GM19455 (cell line): Measurements from ENCODE around the gene XYLT2.
A peak's percentile ranks its signal among the peaks of the same experiment; 100 is the strongest.
"Not testable (repeated sequence)": the region's sequence is repeated elsewhere in the genome, so short reads cannot be mapped to it uniquely, and the experiment has no call there.

Experiments
- ATAC-seq: cut with Tn5 transposase; IDR thresholded peaks from one replicate; pipeline ENCODE4 v1.9.1; 2021; ENCODE audit not compliant: unreplicated experiment

XYLT2 gene

DNA sequence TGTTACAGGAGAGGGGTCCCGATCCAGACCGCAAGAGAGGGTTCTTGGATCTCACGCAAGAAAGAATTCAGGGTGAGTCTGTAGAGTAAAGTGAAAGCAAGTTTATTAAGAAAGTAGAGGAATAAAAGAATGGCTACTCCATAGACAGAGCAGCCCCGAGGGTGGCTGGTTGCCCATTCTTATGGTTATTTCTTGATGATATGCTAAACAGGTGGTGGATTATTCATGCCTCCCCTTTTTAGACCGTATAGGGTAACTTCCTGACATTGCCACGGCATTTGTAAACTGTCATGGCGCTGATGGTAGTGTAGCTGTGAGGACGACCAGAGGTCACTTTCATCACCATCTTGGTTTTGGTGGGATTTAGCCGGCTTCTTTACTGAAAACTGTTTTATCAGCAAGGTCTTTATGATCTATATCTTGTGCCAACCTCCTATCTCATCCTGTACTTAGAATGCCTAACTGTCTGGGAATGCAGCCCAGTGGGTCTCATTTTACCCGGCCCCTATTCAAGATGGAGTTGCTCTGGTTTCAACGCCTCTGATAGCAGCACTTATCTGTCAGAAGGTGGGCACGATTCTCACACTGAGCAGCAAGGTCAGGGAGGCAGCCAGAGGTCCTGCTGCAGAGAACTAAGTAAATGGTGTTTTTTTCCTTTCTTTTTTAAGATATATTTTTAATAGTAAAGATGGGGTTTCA is 26.5 kb upstream of the XYLT2 start:
- ATAC-seq: no peak

DNA sequence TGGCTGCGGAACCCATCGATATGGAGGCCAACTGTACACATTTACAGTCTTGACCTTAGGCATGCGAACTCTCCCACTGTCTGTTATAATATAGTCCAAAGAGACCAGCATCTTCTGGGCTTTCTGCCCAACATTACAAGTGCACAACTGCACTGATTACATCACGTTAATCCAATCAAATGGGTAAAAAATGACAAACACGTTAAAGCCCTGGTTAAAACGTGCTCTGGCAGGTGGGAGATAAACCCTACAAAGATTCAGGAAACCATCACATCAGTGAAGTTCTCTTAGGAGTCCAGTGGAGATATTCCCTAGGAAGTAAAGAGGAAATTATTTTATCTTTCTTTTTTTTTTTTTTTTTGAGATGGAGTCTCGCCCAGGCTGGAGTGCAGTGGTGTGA is 23.7 kb upstream of the XYLT2 start:
- no peak for ATAC-seq

DNA sequence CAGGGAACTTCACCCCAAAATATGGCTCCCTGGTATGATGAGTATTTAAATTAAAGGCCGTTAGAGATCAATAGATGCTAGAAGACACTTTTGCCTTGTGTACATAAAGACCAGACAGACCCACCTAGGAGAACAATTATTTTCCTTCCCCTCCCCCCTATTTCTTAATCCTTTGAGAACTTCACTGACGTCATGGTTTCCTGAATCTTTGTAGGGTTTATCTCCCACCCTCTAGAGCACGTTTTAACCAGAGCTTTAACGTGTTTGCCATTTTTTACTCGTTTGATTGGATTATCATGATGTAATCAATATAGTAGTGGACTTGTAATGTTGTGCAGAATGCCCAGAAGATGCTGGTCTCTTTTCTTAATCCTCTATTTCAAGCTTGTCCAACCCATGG is 22.9 kb upstream of the XYLT2 start:
- no peak for ATAC-seq

DNA sequence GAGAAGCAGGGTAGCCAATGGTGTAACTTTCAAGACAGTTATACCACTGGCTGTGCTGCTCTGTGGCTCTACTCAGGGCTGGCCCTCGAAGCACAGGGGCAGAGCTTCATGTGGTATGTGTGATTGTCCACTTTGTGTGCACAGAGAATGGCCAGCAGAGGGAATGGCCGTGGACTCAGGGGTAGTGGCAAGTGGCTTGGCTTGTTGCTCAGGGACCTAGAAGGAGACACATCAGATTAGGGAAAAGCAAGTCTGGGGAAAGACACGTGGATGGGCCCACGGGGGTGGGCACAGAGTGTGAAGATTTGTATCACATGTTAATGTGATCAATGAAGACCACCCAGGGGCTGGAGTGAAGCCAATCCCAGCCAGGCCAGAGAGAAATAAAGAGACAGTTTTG is 20.0 kb upstream of the XYLT2 start:
- ATAC-seq: no peak

DNA sequence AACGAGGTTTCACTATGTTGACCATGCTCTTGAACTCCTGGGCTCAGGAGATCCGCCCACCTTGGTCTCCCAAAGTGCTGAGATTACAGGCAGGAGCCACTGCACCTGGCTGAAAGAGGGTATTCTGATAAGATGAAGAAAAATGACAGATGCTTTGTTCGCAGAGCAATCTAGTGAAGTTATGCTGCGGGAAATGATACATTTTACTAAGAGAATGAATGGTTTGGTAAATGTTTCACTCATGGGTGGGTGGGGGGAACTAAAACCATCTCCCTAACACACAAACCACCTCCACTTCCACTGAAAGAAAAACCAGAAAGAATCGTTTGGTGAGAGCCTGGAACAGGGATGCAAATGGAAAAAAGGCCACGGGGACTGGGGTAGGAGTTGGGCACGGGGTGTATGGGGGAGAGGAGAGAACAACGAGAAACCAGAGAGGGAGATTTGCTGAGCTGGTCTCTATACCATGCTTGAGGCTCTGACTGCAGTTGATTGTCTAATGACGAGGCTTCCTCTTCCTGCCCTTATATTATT is 19.0 kb upstream of the XYLT2 start:
- ATAC-seq: no peak

DNA sequence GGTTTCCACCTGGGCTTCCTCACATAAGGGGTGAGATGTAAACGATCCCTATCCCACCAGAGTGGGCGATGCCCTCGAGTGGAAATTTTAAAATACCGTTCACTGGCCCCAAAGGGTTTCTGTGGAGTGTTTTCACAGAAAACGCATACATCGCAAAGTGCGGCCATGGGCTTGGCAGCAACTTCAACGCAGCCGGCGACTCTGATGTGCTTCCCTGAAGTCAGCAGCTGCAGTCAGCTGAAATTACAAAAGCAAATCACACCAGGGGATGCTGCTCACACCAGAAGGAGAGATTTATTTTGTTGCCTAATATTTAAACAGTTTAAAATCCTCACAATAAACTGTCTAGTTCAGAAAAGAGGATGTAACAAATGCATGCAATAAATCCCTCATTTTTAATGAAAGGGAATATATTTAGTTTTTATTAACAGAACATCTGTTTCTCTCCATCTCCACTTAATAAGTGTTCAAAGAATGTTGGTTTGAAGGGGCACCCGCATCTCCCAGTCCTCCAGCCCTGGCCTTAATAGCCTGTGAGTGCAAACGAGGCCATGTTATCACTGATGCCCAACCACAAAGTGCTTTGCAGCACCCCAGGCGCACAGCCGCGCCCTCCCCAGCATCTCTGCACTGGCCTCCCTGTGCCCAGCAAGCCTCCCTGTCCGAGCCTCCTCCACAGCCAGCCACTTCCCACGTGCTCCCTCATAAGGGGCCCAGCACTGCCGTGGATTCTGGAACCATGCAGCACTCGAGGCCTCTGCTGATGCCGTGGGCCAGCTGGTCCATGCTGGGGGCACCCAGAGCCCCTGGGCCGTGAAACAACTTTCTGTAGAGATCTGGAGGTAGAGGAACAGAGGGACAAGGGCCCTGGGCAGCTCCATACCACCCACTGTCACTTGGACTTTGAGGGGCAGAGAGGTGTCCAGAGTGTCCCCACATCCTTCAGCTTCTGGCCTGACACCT is 17.3 kb upstream of the XYLT2 start:
- ATAC-seq: no peak

DNA sequence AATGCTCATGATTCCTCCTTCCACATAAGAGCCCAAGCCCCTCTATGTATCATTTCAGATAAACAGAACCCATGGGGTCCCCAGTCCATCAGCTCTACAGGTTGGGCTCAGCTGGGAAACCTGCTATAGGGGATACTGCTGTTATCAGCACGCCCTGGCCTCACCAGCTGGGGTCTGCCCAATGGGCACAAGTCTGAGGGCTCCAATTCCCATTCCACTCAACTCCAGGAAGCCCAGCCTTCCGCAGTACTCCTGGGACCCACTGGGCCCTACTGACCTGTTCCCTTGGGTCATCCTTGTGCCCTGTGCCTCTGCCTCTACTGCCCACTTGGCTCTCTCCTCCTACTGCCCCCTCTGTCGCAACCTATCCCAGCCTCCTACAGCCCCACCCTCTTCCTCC is 16.2 kb upstream of the XYLT2 start:
- ATAC-seq: no peak

DNA sequence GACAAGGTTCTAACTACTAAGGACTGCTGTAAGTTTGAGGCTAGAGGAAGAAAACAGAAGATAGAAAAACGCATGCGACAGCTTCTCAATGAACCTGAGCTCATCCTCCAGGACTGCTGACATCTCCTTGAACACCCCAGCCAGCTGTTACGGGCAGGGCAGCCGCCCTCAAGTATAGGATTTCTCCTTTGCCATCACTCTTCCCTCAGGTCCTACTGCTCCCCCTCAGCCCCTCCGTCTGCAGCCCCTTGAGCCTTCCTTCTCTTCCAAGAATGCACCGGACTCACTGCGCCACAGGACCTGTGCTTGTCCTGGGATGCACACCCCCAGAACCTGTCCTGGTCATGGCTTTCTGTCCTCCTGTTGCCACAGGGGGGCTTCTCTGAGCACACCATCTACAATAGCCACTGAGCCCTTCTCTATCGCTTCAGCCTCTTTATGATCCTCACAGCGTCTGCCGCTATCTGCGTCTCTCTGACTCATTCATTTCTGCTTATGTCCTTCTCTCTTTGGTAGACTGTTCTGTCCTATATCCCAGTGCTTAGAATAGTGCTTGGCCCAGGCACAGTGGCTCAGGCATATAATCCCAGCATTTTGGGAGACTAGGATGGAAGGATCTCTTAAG is 15.7 kb upstream of the XYLT2 start:
- ATAC-seq: no peak

DNA sequence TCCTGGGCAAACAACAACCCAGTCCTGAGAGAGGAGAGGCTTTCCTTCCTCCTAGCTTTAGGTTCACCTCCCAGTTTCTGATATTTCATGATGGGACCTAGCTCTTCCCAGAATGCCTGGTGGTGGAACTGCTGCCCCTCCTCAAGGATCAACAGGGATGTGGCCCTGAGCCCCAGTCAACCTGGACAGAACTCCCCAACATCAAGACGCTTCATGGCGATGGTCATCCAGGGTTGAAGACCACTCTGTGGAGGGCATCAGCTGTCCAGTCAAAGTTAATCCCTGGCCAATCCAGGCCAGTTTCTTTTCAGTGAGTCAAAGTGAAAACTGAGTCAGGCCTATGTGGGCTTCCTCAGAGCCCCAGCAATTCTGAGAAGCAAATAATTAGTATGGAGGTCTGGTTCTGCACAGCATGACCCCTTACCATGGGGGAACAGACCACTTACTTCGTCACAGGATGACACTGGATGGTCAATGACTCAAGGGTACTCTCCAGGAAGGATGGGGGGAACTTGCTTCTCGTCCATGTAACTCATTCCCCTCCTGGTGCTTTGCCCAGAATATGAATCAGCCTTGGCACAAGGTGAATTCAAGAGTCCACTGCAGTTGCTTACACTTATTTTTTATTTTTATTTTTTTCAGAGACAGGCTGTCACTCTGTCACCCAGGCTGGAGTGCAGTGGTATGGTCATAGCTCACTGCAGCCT is 14.7 kb upstream of the XYLT2 start:
- no peak for ATAC-seq

DNA sequence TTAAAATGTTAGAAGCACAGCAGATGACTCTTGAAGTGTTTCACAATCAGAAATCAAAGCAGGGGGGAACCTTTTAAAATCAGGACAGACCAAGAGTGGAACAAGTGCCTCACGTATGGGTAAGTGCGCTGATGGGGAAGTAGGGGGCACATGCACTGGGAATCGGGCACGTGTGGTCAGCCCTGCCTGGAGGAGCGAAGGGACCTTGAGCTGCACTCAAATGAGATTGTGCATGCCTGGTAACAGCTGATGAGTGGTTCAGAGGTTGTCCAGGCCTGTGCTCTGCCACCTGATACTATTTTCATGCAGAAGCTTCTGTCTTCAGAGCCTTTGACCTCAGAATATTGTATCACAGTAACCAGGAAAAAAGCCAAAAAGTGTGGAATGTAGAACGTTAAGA is 13.7 kb upstream of the XYLT2 start:
- ATAC-seq: no peak

DNA sequence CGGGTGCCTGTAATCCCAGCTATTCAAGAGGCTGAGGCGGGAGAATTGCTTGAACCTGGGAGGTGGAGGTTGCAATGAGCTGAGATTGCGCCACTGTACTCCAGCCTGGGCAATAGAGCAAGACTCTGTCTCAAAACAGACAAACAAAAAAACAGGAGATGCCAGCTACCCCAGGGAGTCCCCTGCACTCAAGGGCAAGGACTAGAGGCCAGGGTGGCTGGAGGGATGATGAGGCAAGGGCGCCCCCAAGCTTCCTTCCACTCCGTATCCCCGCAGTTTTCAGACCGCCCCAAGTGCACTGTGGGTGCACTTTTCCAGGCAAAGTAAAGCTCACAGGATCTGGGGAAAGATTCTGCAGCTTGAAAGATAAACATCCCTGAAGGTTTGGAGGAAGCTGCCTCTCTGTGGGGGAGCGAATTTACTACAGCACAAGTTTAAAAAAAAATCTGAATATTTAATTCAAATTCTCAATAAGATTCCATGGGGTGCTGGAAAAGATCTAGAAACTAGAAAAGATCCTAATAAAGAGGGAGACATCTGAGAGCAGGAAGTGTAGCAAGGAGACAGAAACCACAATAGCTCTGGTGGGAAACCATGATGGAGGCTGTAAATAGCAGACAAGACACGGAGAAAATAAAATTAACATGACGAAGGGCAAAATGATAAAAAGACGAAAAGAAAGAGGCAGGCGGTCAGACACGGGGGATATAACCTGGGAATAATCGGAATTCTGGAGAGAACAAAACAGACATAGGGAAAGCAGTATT is 12.5 kb upstream of the XYLT2 start:
- not testable (repeated sequence) for ATAC-seq

DNA sequence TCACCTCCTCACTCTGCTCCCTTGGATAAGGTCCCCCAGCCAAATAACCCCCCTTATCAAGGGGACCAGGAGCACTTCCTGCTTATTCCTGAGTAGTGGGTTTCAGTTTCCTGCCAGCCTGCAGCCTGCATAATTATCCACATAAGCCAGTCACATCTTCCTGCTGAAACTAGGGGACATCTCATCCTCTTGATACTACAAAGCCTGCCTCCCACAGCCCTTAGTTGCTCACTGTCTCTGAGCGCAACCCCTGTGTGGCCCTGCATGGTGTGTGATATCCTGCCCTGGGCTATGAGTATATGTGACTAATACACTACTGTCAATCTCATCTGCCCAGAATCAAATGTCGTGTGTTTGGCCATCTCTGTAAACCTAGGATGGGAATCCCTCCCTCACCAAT is 8.0 kb upstream of the XYLT2 start:
- ATAC-seq: no peak

DNA sequence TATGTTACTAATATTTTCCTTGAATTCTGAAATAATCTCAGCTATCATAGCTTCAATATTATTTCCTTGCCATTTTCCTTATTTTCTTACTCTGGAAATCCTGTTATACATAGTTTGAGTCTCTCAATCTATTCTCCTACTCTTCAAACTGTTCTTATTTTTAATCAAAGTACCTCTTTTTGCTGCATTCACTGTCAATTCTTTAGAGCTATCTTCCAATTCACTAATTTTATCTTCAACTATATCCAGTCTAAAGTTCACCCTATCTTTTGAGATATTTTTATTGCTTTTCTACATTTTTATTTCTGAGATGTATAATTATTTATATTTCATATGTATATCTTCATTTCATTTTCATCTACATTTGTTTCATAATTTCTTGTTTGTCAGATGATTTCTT is 7.3 kb upstream of the XYLT2 start:
- ATAC-seq: no peak

DNA sequence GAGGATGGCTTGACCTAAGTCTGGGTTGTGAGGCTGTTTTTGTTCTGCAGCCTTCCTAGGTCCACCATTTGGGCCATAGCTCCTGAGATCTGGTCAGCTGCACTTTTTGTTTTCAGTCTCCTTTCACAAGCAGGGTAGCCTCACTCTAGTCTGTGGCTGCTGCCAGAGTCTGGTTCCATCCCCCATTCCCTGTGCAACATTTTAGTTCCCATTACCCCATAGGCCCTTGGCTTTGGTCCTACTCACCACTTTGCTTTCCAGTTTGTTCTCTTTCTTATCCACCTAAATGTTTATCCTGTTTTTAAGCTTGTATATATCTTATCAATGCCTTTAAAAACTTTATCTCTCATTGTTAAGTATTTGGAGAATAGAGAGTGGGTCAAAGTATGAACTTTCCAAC is 6.5 kb upstream of the XYLT2 start:
- no peak for ATAC-seq

DNA sequence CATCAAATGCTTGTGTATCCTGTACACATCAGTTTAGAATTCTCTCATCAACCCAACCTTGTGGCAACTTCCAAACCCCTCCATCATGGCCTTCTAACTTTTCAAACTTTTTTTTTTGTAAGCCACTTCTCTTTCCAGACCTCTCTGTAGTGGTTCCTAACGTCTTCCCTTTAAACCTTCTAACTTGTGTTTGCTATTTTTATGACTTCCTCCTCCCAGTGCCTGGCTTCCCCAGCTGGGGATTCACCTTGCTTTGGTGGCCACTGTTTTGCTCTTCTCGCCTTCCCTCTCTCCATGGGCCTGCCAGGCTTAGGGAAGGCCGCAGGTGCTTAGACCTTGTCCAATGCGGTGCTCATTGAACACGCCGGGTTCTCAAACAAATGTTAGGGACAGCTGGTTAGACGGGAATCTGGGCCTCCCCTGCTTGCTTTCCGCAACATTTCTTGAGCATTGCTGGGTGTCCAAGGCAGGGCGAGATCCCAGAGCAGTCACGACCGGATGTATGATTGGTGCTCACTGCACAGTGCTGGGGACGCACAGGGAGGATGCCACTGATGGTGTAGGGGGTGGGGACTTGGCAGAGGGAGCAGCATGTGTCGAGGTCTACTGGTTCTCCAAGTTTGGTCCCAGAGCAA is 1.1 kb upstream of the XYLT2 start:
- no peak for ATAC-seq

DNA sequence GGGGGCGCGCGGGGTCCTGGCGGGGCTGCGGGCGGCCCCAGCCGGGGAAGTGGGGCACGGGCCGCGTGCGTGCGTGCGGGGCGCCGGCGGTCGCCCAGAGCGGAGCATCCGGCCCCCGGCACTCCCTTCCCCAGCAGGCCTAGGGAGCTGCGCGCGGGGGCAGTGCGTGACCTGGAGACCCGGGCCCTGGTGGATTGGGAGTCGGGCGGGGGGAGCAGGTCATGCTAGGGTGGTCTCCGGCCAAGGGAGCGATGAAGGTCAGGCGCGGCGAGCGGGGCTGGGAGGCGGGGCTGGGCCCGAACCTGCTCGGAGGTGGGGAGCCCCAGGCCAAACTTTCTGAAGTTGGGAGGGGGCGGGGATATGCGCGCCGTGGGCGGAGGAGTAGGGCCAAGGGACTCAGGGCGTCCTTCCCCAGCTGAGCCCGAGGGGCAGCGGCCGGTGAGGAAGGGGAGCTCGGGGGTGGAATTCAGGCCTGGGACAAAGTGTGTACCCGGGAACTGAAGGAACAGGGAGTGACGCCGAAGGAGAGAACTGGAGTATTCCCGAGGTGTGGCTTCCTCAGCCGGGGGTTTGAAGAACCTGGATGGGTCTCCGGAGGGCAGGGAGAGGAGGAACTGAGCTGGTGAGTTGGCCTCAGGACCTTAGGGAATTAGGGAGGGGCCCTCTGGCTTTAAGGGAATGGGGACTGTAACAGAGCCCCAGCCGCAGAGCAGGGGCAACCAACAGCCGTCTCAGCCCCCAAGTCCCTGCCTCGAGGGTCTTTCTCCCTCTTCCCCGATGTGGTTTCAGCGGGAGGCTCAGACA is 589 bp downstream of the XYLT2 start:
- peak; percentile 46 for ATAC-seq

DNA sequence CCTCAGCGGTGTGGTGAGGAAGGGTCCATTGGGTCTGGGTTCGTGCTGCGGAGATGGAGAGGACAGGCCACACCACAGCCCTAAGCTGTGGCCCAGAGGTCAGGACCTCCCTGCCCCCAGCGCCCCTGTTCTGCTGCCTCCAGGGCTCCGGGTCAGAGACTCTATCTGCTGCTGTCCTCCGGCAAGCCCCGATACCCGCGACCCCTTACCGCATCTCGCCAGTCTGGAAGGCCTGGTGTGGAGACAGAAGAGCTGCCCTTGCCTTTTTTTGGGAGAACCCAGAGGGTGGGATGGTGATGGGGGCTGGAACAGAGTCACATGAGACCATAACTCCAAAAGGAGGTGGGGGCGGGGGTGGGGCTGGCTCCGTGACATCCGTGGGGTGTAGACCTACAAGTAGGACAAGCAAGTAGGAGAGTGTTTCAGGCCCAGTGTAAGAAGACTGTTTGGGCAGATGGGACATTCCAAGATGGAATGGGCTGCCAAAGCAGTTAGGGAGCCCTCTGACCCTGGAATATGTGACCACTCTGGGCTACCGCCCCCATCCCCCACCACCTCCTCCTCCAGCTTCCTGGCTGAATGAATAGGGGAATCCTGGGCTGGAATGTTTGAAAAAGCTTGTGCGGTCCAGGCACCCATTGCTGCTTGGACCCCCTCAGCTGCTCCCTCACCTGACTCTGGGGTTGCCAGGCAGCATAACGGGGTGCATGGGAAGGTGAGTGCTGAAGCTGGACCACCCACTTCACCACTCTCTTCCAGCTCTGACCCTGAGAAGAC is 1.4 kb downstream of the XYLT2 start:
- ATAC-seq: no peak

DNA sequence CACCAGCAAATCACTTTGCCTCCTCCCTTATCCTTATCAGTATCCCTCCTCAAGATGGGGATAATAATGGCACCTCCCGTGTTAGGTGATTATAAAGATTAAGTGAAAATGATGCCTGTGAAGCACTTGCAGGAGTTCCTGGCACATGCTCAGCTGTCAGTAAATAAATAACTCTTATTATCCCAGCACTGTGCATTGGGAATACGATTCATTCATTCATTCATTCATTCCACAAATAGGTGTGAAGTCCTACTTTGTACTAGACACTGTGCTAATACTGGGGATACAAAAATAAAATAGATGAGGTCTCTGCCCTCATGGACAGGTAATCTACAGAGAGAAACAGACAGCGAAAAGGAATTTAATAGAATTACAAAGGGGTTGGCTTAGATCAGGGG is 2.0 kb downstream of the XYLT2 start:
- no peak for ATAC-seq
